Measurements from ENCODE around the gene SMURF1. TPM values are rescaled to one million over a fixed set of nuclear protein-coding genes. Genes with fewer than 3 reads are reported as not detected.

SMURF1 gene
- total RNA-seq, 2 donors from 2014 or later: 33.8 to 40.9 TPM

DNA sequence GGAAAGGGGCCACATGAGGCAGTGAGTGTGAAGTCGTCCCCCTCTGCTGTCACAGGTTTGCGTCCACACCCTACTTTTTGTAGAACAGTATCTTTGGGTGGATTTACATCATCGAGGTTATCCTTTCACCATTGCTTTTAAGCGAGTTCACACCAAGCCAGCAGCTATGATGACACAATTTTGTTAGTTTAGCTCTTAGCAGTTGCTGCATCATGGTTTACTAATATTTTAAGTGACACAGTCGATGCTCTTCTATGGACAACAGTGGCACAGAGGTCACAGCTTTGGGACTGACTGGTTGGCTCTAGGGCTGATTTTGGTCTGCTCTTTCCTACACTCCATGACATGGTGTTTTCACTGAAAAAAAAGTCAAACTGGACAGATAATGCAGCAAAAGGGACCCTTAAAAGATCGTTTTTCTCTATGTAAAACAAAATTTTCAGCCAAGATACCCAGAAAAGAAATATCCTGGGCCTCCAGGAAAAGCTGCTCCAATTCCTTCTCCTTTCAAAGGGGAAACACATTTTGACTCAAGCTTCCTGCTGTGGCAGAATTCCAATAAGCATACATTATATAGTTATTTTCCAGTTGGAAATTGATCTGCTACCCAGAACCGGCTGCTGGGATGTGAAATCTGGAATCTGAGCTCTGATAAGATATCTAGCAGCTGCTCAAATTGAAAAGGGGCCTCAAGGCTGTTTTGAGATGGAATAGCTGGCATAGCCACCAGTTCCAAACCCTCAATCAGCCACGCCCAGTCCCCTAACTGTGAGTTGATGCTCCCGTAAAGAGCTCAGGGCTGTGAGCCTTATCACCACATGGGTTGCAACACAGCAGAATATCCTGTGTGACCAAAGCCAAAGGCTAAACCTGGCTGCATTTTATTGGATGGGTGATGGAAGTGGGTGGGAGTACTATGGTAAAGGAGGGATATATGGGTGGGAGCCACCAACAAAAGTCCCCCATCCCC lies 114.2 kb downstream of the SMURF1 start:
- DNase-seq (ENCODE audit: low spot score): no peak
- no peaks in the 10 kb centered on the region for H3K9me3 ChIP-seq
- peaks cover 62% of the 10 kb centered on the region for H3K36me3 ChIP-seq
- H3K27me3 ChIP-seq (replicated peaks; ENCODE audit: insufficient read depth): no peaks in the 10 kb centered on the region
- no peak for ATAC-seq (ENCODE audit: insufficient number of reproducible peaks, low FRiP score, low read depth)
- peaks cover 23 to 30% of the 10 kb centered on the region in 2 donors for H3K4me1 ChIP-seq (ENCODE audit: control insufficient read depth in 1 of 2, low read depth in 2 of 2)
- H3K27ac ChIP-seq: peak overlapping the region; percentile 89 to 91
- no peak for TF ChIP-seq CTCF (IDR thresholded peaks at IDR 0.05)
- H3K4me3 ChIP-seq: no peak overlapping the region

- ATAC-seq (ENCODE audit: insufficient number of reproducible peaks, low FRiP score, low read depth): no peak
- no peak for DNase-seq (ENCODE audit: low spot score)
- H3K36me3 ChIP-seq: peaks cover 50% of the 10 kb centered on the region
- no peak overlapping the region for H3K4me3 ChIP-seq
- peaks cover 23 to 30% of the 10 kb centered on the region in 2 donors for H3K4me1 ChIP-seq (ENCODE audit: control insufficient read depth in 1 of 2, low read depth in 2 of 2)
- TF ChIP-seq CTCF (IDR thresholded peaks at IDR 0.05): no peak
- no peaks in the 10 kb centered on the region for H3K9me3 ChIP-seq
- H3K27me3 ChIP-seq (replicated peaks; ENCODE audit: insufficient read depth): no peaks in the 10 kb centered on the region
- H3K27ac ChIP-seq: no peak overlapping the region
Observed at GRCh38 chr7:99028261-99028973, 115.5 kb downstream of the SMURF1 start.

GRCh38 chr7:99027841-99028240 lies 116.1 kb downstream of the SMURF1 start:
- Histone ChIP-seq H3K4me1 (ENCODE audit: control insufficient read depth in 1 of 2, low read depth in 2 of 2) (peaks cover 23 to 30% of the 10 kb centered on the region in 2 donors), H3K27ac (no peak overlapping the region), H3K27me3 (replicated peaks; ENCODE audit: insufficient read depth) (no peaks in the 10 kb centered on the region), H3K9me3 (no peaks in the 10 kb centered on the region), H3K4me3 (no peak overlapping the region), H3K36me3 (peaks cover 44% of the 10 kb centered on the region)
- ATAC-seq (ENCODE audit: insufficient number of reproducible peaks, low FRiP score, low read depth): no peak
- no peak for DNase-seq (ENCODE audit: low spot score)
- TF ChIP-seq CTCF (IDR thresholded peaks at IDR 0.05): no peak

GRCh38 chr7:99027241-99027640 lies 116.7 kb downstream of the SMURF1 start:
- no peak overlapping the region for H3K27ac ChIP-seq
- no peak overlapping the region for H3K4me3 ChIP-seq
- no peaks in the 10 kb centered on the region for H3K9me3 ChIP-seq
- no peak for TF ChIP-seq CTCF (IDR thresholded peaks at IDR 0.05)
- peaks cover 24 to 29% of the 10 kb centered on the region in 2 donors for H3K4me1 ChIP-seq (ENCODE audit: control insufficient read depth in 1 of 2, low read depth in 2 of 2)
- ATAC-seq (ENCODE audit: insufficient number of reproducible peaks, low FRiP score, low read depth) (no peak), DNase-seq (ENCODE audit: low spot score) (no peak)
- H3K36me3 ChIP-seq: peaks cover 39% of the 10 kb centered on the region
- no peaks in the 10 kb centered on the region for H3K27me3 ChIP-seq (replicated peaks; ENCODE audit: insufficient read depth)

- ATAC-seq (ENCODE audit: insufficient number of reproducible peaks, low FRiP score, low read depth): no peak
- Histone ChIP-seq H3K27ac (no peak overlapping the region), H3K9me3 (no peaks in the 10 kb centered on the region), H3K4me3 (no peak overlapping the region), H3K27me3 (replicated peaks; ENCODE audit: insufficient read depth) (no peaks in the 10 kb centered on the region), H3K4me1 (ENCODE audit: control insufficient read depth in 1 of 2, low read depth in 2 of 2) (peaks cover 4 to 14% of the 10 kb centered on the region in 2 donors), H3K36me3 (peaks cover 16% of the 10 kb centered on the region)
- TF ChIP-seq CTCF (IDR thresholded peaks at IDR 0.05): no peak
- no peak for DNase-seq (ENCODE audit: low spot score)
Observed at GRCh38 chr7:99024066-99024465, 119.8 kb downstream of the SMURF1 start.
